Hematopoietic multipotent progenitor cell treated with erythropoietin and hydrocortisone succinate and interleukin-3 and kit ligand, for 15 days (in vitro differentiated cells): ENCODE data around the gene CANX.
"Not testable (repeated sequence)": the region's sequence is repeated elsewhere in the genome, so short reads cannot be mapped to it uniquely, and the experiment has no call there.

ENCODE experiments used
- DNase-seq: peaks from one replicate; pipeline ENCODE4 v3.0.0-alpha.2; 2015; ENCODE audit warnings: low spot score

CANX gene

GRCh38 chr5:179698935-179699615 lies at the start of gene CANX:
Gene CANX, plus strand, starts transcription at chr5:179698967. Its CDS starts 6,715 bp downstream, at chr5:179705682.
- no peak for DNase-seq

GRCh38 chr5:179649166-179649703 lies 49.5 kb upstream of the CANX start:
- not testable (repeated sequence) for DNase-seq

GRCh38 chr5:179650245-179650644 lies 48.5 kb upstream of the CANX start:
- DNase-seq, result not testable (repeated sequence)

- not testable (repeated sequence) for DNase-seq
These were observed 45.6 kb upstream of the CANX start for GRCh38 chr5:179653135-179653534.

- DNase-seq, result not testable (repeated sequence)
These were observed 41.2 kb upstream of the CANX start for GRCh38 chr5:179657302-179658178.

GRCh38 chr5:179658179-179658856 lies 40.4 kb upstream of the CANX start:
- DNase-seq, result not testable (repeated sequence)

GRCh38 chr5:179661647-179662046 lies 37.1 kb upstream of the CANX start:
- not testable (repeated sequence) for DNase-seq

GRCh38 chr5:179668391-179668790 lies 30.4 kb upstream of the CANX start:
- DNase-seq, result peak; percentile 62

- DNase-seq, result peak; percentile 92
These were observed 20.3 kb upstream of the CANX start for GRCh38 chr5:179678223-179679013.

GRCh38 chr5:179679014-179679674 lies 19.6 kb upstream of the CANX start:
- DNase-seq, result peak; percentile 63

- no peak for DNase-seq
These were observed 18.6 kb upstream of the CANX start for GRCh38 chr5:179680014-179680779.

- DNase-seq, result no peak
These were observed 17.9 kb upstream of the CANX start, which contains the start of gene CBY3 for GRCh38 chr5:179680780-179681401. Gene CBY3, minus strand, starts transcription at chr5:179681034. Its CDS starts 116 bp downstream, at chr5:179680918.

GRCh38 chr5:179689212-179689611 lies 9.6 kb upstream of the CANX start:
- not testable (repeated sequence) for DNase-seq

GRCh38 chr5:179694561-179694960 lies 4.2 kb upstream of the CANX start:
- DNase-seq, result no peak

GRCh38 chr5:179696603-179697002 lies 2.2 kb upstream of the CANX start:
- no peak for DNase-seq

- DNase-seq, result no peak
These were observed 1.7 kb upstream of the CANX start for GRCh38 chr5:179697108-179697507.

- DNase-seq, result not testable (repeated sequence)
These were observed 1.2 kb upstream of the CANX start for GRCh38 chr5:179697543-179697942.

GRCh38 chr5:179697993-179698934 lies 503 bp upstream of the CANX start:
- peak; percentile 99 for DNase-seq
